IMR-90 (cell line): Measurements from ENCODE around the gene KRT16. TPM values are rescaled to one million over a fixed set of nuclear protein-coding genes. Genes with fewer than 3 reads are reported as not detected.

ENCODE experiments used
- ATAC-seq: fragments of 200-7000 bp; cut with Tn5 transposase; 2 replicates; pipeline ENCODE4 v1.9.1; 2020; ENCODE audit warnings: low read depth, mild to moderate bottlenecking, moderate library complexity
- BruUV-seq: library from RNA; stranded (reverse); fragments of 400-500 nt; replicated peaks from 2 replicates; lab custom pipeline; 2021; lab: Mats Ljungman, UMichigan
- CTCF ChIA-PET: fragments of 300-600 bp; formaldehyde crosslinking; extraction: SDS; loops from one replicate; lab custom pipeline; 2021; ENCODE audit warnings: antibody characterized with exemption; lab: Yijun Ruan, JAX
- POLR2A ChIA-PET: fragments of 300-600 bp; sonication (Branson Sonifier 250); formaldehyde crosslinking; loops from one replicate; lab custom pipeline; 2022; ENCODE audit warnings: antibody characterized with exemption; ENCODE audit not compliant: unreplicated experiment; lab: Charles Lee
- DNase-seq: peaks from one replicate; pipeline ENCODE4 v3.0.0; 2013
- H2AFZ ChIP-seq: replicated peaks from 2 replicates; pipeline ENCODE3; 2013; ENCODE audit warnings: low read length, mild to moderate bottlenecking; ENCODE audit not compliant: poor library complexity
- H2AK5ac ChIP-seq: 2 replicates; pipeline ENCODE4 v1.6.1; 2013; ENCODE audit warnings: low read depth, low read length, inconsistent platforms
- H2AK9ac ChIP-seq: replicated peaks from 2 replicates; pipeline ENCODE3; 2013; ENCODE audit warnings: mild to moderate bottlenecking, low read depth, low read length, moderate library complexity; ENCODE audit not compliant: poor library complexity
- H2BK120ac ChIP-seq: 2 replicates; pipeline ENCODE4 v1.6.1; 2013; ENCODE audit warnings: low read depth, low read length, inconsistent platforms
- H2BK15ac ChIP-seq: 3 replicates; pipeline ENCODE4 v1.6.1; 2013; ENCODE audit warnings: low read depth, low read length, inconsistent platforms
- H2BK20ac ChIP-seq: 2 replicates; pipeline ENCODE4 v1.6.1; 2013; ENCODE audit warnings: low read depth, mild to moderate bottlenecking, inconsistent platforms, low read length, moderate library complexity
- H2BK5ac ChIP-seq: 2 replicates; pipeline ENCODE4 v1.6.1; 2013; ENCODE audit warnings: mild to moderate bottlenecking, low read depth, low read length, inconsistent platforms; ENCODE audit not compliant: poor library complexity, severe bottlenecking
- H3K14ac ChIP-seq: replicated peaks from 2 replicates; pipeline ENCODE4 v1.6.1; 2013; ENCODE audit warnings: low read depth, low read length, inconsistent platforms
- H3K18ac ChIP-seq: 2 replicates; pipeline ENCODE4 v1.6.1; 2013; ENCODE audit warnings: low read depth, low read length, control low read depth
- H3K23ac ChIP-seq: 2 replicates; pipeline ENCODE4 v1.6.1; 2013; ENCODE audit warnings: low read depth, low read length, inconsistent platforms
- H3K27ac ChIP-seq: 2 replicates; pipeline ENCODE4 v1.5.1; 2013; ENCODE audit warnings: mild to moderate bottlenecking, control low read depth, low read length; ENCODE audit not compliant: insufficient read depth
- H3K27me3 ChIP-seq: 2 replicates; pipeline ENCODE4 v1.6.1; 2013; ENCODE audit warnings: low read length; ENCODE audit not compliant: control insufficient read depth, insufficient read depth
- H3K36me3 ChIP-seq: 2 replicates; pipeline ENCODE4 v1.6.1; 2013; ENCODE audit warnings: low read length, mixed read lengths; ENCODE audit not compliant: control insufficient read depth, insufficient read depth
- H3K4ac ChIP-seq: 2 replicates; pipeline ENCODE4 v1.6.1; 2013; ENCODE audit warnings: low read depth, low read length, inconsistent platforms
- H3K4me1 ChIP-seq: 2 replicates; pipeline ENCODE4 v1.6.1; 2013; ENCODE audit warnings: low read length, mixed read lengths; ENCODE audit not compliant: control insufficient read depth, insufficient read depth
- H3K4me2 ChIP-seq: 2 replicates; pipeline ENCODE4 v1.6.1; 2013; ENCODE audit warnings: low read depth, mild to moderate bottlenecking, control low read depth, low read length, moderate library complexity
- H3K4me3 ChIP-seq: 2 replicates; pipeline ENCODE4 v1.5.1; 2013; ENCODE audit warnings: low read depth, mild to moderate bottlenecking, control low read depth, low read length, moderate library complexity; ENCODE audit not compliant: insufficient read depth
- H3K56ac ChIP-seq: 2 replicates; pipeline ENCODE4 v1.6.1; 2013; ENCODE audit warnings: low read length, inconsistent platforms; ENCODE audit not compliant: insufficient read depth; ENCODE audit errors: extremely low read depth
- H3K79me1 ChIP-seq, 2 experiments: 2 replicates each; pipeline ENCODE4 v1.6.1; 2013; ENCODE audit warnings: low read length in 2 of 2, inconsistent platforms in 1 of 2, low read depth in 1 of 2
- H3K9ac ChIP-seq: 2 replicates; pipeline ENCODE4 v1.6.1; 2013; ENCODE audit warnings: low read depth, low read length, control low read depth
- H3K9me1 ChIP-seq: 2 replicates; pipeline ENCODE4 v1.6.1; 2013; ENCODE audit warnings: low read length, inconsistent platforms; ENCODE audit not compliant: insufficient read depth
- H3K9me3 ChIP-seq: 2 replicates; pipeline ENCODE4 v1.6.1; 2013; ENCODE audit warnings: low read length; ENCODE audit not compliant: control insufficient read depth, insufficient read depth
- H4K20me1 ChIP-seq: 2 replicates; pipeline ENCODE4 v1.6.1; 2013; ENCODE audit warnings: low read length, inconsistent platforms; ENCODE audit not compliant: insufficient read depth
- H4K5ac ChIP-seq: 2 replicates; pipeline ENCODE4 v1.6.1; 2013; ENCODE audit warnings: mild to moderate bottlenecking, low read depth, low read length, control low read depth
- H4K8ac ChIP-seq, 2 experiments: 2 replicates each; pipeline ENCODE4 v1.6.1; 2013; ENCODE audit warnings: low read depth in 2 of 2, low read length in 2 of 2, control low read depth in 1 of 2, inconsistent platforms in 1 of 2
- H4K91ac ChIP-seq: 2 replicates; pipeline ENCODE4 v1.6.1; 2013; ENCODE audit warnings: low read depth, low read length, inconsistent platforms; ENCODE audit not compliant: insufficient read depth
- BHLHE40 ChIP-seq: fragments of 150-350 bp; IDR thresholded peaks from 2 replicates; pipeline ENCODE4 v1.6.1; 2016; ENCODE audit warnings: mild to moderate bottlenecking, low read depth, low read length
- CEBPB ChIP-seq: IDR thresholded peaks from 2 replicates; pipeline ENCODE4 v1.6.1; 2012; ENCODE audit warnings: low read depth, low read length, improper control_type of control experiment
- CHD1 ChIP-seq: IDR thresholded peaks from 2 replicates; pipeline ENCODE4 v1.6.1; 2012; ENCODE audit warnings: low read depth, low read length, improper control_type of control experiment
- FOS ChIP-seq: fragments of 150-350 bp; IDR thresholded peaks from 2 replicates; pipeline ENCODE4 v1.6.1; 2016; ENCODE audit warnings: low read depth, low read length
- MAFK ChIP-seq: IDR thresholded peaks from 2 replicates; pipeline ENCODE4 v1.6.1; 2012; ENCODE audit warnings: low read depth, low read length, improper control_type of control experiment
- NFE2L2 ChIP-seq: fragments of 150-350 bp; IDR thresholded peaks from 2 replicates; pipeline ENCODE4 v1.6.1; 2016; ENCODE audit warnings: low read depth, mild to moderate bottlenecking, low read length
- POLR2A ChIP-seq: IDR thresholded peaks from 2 replicates; pipeline ENCODE4 v1.6.1; 2012; ENCODE audit warnings: mild to moderate bottlenecking, low read depth, low read length
- RCOR1 ChIP-seq: IDR thresholded peaks from 2 replicates; pipeline ENCODE4 v1.6.1; 2012; ENCODE audit warnings: mild to moderate bottlenecking, low read length, improper control_type of control experiment; ENCODE audit not compliant: insufficient replicate concordance
- WGBS, 2 experiments: methylation state at CpG; one replicate each; pipeline versions ENCODE4 v1.1.5 to v1.1.7; 2013; ENCODE audit warnings: missing lambda C conversion rate in 2 of 2; ENCODE audit not compliant: insufficient read length in 1 of 2; ENCODE audit errors: extremely low coverage in 2 of 2; 5-methylcytosine and 5-hydroxymethylcytosine counted together
- dilution Hi-C: fragments of 300-500 bp; cut with HindIII; formaldehyde crosslinking; loops from one replicate; pipeline ENCODE4 v1.14.3; 2018; ENCODE audit warnings: low sequenced_read_pairs; ENCODE audit not compliant: unreplicated experiment
- in situ Hi-C: fragments of 300-500 bp; cut with MboI; formaldehyde crosslinking; loops from 3 replicates; pipeline ENCODE4 v1.14.3; 2019; ENCODE audit warnings: low sequenced_read_pairs, inconsistent platforms, mixed read lengths
- intact Hi-C: fragments of 100-400 bp; cut with micrococcal nuclease; formaldehyde crosslinking; loops from 2 replicates; pipeline ENCODE4 v1.10.0; 2022
- polyA plus RNA-seq, 3 experiments: library from polyadenylated mRNA; depleted of rRNA; stranded (reverse); fragments of >200 nt; gene quantifications; 2 replicates each; pipeline ENCODE4 v1.2.3, GENCODE V29; 2012; ENCODE audit warnings: low replicate concordance in 1 of 3
- total RNA-seq: library from RNA; depleted of rRNA; stranded (reverse); fragments of >200 nt; gene quantifications from 2 replicates; pipeline ENCODE4 v1.2.3, GENCODE V29; 2012

The KRT16 gene
- total and polyA plus RNA-seq, 2 of the 4 experiments (the other 2 are of a cell fraction), result not detected

DNA sequence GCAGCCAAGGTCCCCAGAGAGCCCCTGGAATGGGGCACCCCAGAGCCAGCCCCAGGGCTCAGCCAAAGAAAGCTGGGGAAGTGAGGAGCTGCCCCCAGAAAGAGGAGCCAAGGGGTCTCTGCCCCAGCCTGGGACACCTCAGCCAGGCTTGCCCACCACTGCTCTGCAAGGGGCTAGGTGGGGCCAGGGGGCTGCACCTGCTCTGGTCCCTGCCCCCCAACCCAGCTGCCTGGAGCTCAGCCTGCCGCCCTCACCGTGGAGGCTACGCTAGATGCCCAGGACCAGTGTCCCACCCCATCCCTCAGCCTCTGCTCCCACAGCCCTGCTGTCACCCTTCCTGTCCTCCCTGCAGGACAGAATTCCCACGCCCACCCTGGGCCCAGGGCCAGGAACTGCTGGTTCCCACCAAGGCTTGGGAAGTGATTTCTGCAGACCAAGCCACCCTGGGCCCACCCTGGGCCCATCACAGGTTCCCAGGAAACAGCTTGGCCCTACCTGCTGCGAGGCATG is 39.9 kb upstream of the KRT16 start:
- Histone ChIP-seq H2BK120ac (no peak overlapping the region), H3K27ac (no peak overlapping the region), H2AK5ac (no peak overlapping the region), H3K4me1 (peaks cover 9% of the 10 kb centered on the region), H4K8ac (no peak overlapping the region), H3K9ac (no peak overlapping the region), H3K4me3 (no peak overlapping the region), H3K4me2 (no peak overlapping the region), H3K14ac (no peak overlapping the region), H2BK5ac (no peak overlapping the region), H3K56ac (no peak overlapping the region), H3K23ac (no peak overlapping the region), H3K18ac (no peak overlapping the region), H3K79me1 (no peaks in the 10 kb centered on the region), H3K36me3 (no peaks in the 10 kb centered on the region), H4K20me1 (no peaks in the 10 kb centered on the region), H2BK15ac (no peak overlapping the region), H3K9me1 (peaks cover 8% of the 10 kb centered on the region), H2BK20ac (no peak overlapping the region), H3K4ac (no peak overlapping the region), H2AFZ (no peak overlapping the region), H3K27me3 (no peaks in the 10 kb centered on the region; the same call in 1 of the 2 replicates), H2AK9ac (no peak overlapping the region), H3K9me3 (no peaks in the 10 kb centered on the region), H4K91ac (no peak overlapping the region), H4K5ac (no peak overlapping the region)
- WGBS, 2 experiments, result no CpG with 5 or more reads among the region's 5 CpGs
- in situ Hi-C loops, result loop anchor here (25.0 kb wide), 1 partner anchor 1290 kb away; the partner anchor contains the start of gene GJD3
- no peak for DNase-seq
- no peak for ATAC-seq
- dilution Hi-C loops, result no loop called here
- no peak for TF ChIP-seq MAFK
- no peak for TF ChIP-seq NFE2L2
- TF ChIP-seq CHD1, result no peak
- TF ChIP-seq POLR2A, result no peak
- TF ChIP-seq BHLHE40, result no peak
- no peak for TF ChIP-seq RCOR1
- no peak for TF ChIP-seq CEBPB
- TF ChIP-seq FOS, result no peak
- ChIA-PET CTCF (interaction anchor here (2.6 kb wide), 1 partner anchor 10 kb away, joined by 17 read pairs; no protein-coding TSS in a partner anchor), POLR2A (no interaction called here)
- intact Hi-C loops, result no loop called here
- no TSS peak for BruUV-seq
